Liver (tissue), 9 donors: ENCODE data around the gene LINS1. TPM values are rescaled to one million over a fixed set of nuclear protein-coding genes. Genes with fewer than 3 reads are reported as not detected.

Experiments used
- DNase-seq: peaks from one replicate; pipeline ENCODE4 v3.0.0-alpha.2; 2017; ENCODE audit warnings: low spot score
- H3K27ac ChIP-seq, 2 donors: one replicate each; pipeline ENCODE4 v1.7.0; 2013; ENCODE audit warnings: inconsistent platforms in 2 of 2, low read length in 2 of 2, control low read depth in 1 of 2, low read depth in 1 of 2, mild to moderate bottlenecking in 1 of 2
- H3K27me3 ChIP-seq, 4 donors: one replicate each; pipeline versions ENCODE4 v1.6.1 to v1.7.0; 2013; ENCODE audit warnings: low read length in 3 of 4, inconsistent platforms in 1 of 4, mild to moderate bottlenecking in 1 of 4, moderate library complexity in 1 of 4; ENCODE audit not compliant: control insufficient read depth in 4 of 4, insufficient read depth in 4 of 4
- H3K36me3 ChIP-seq, 4 donors: one replicate each; pipeline versions ENCODE4 v1.6.1 to v1.7.0; 2013; ENCODE audit warnings: low read length in 3 of 4, mild to moderate bottlenecking in 3 of 4, low read depth in 1 of 4, moderate library complexity in 1 of 4; ENCODE audit not compliant: control insufficient read depth in 4 of 4, insufficient read depth in 3 of 4
- H3K4me1 ChIP-seq, 4 donors: one replicate each; pipeline versions ENCODE4 v1.6.1 to v1.7.0; 2013; ENCODE audit warnings: low read length in 3 of 4, mild to moderate bottlenecking in 3 of 4, moderate library complexity in 1 of 4; ENCODE audit not compliant: control insufficient read depth in 4 of 4, insufficient read depth in 4 of 4
- H3K4me3 ChIP-seq, 3 donors: one replicate each; pipeline versions ENCODE4 v1.6.1 to v1.7.0; 2013; ENCODE audit warnings: low read length in 3 of 3, control low read depth in 1 of 3, low read depth in 1 of 3, mild to moderate bottlenecking in 1 of 3
- H3K9ac ChIP-seq, 2 donors: one replicate each; pipeline ENCODE4 v1.7.0; 2013; ENCODE audit warnings: low read length in 2 of 2, mild to moderate bottlenecking in 2 of 2, moderate library complexity in 2 of 2, control low read depth in 1 of 2, low read depth in 1 of 2
- H3K9me3 ChIP-seq, 4 donors: one replicate each; pipeline versions ENCODE4 v1.6.1 to v1.7.0; 2013; ENCODE audit warnings: low read length in 3 of 4; ENCODE audit not compliant: control insufficient read depth in 4 of 4
- ATF3 ChIP-seq: IDR thresholded peaks from 2 replicates; pipeline ENCODE4 v1.6.1; 2016; ENCODE audit warnings: antibody characterized with exemption
- FOXA1 ChIP-seq: IDR thresholded peaks from 2 replicates; pipeline ENCODE4 v1.6.1; 2016; ENCODE audit warnings: antibody characterized with exemption
- FOXA2 ChIP-seq: IDR thresholded peaks from 2 replicates; pipeline ENCODE4 v1.6.1; 2016; ENCODE audit warnings: antibody characterized with exemption
- GABPA ChIP-seq, 2 donors: IDR thresholded peaks in 1 of 2; conservative IDR thresholded peaks in 1 of 2; 2 replicates each; pipeline ENCODE4 v1.6.1; 2016; ENCODE audit warnings: antibody characterized with exemption in 2 of 2, mild to moderate bottlenecking in 1 of 2, moderate library complexity in 1 of 2
- HNF4A ChIP-seq, 2 donors: conservative IDR thresholded peaks; 2 replicates each; pipeline ENCODE4 v1.6.1; 2016; ENCODE audit warnings: antibody characterized with exemption in 2 of 2, mild to moderate bottlenecking in 2 of 2
- HNF4G ChIP-seq: IDR thresholded peaks from 2 replicates; pipeline ENCODE4 v1.6.1; 2016; ENCODE audit warnings: antibody characterized with exemption
- JUND ChIP-seq, 2 donors: IDR thresholded peaks; 2 replicates each; pipeline ENCODE4 v1.6.1; 2016; ENCODE audit warnings: antibody characterized with exemption in 2 of 2
- NR2F2 ChIP-seq: IDR thresholded peaks from 2 replicates; pipeline ENCODE4 v1.6.1; 2016; ENCODE audit warnings: antibody characterized with exemption
- RAD21 ChIP-seq, 2 donors: IDR thresholded peaks; 2 replicates each; pipeline ENCODE4 v1.6.1; 2016; ENCODE audit warnings: antibody characterized with exemption in 2 of 2, mild to moderate bottlenecking in 2 of 2
- SP1 ChIP-seq: IDR thresholded peaks from 2 replicates; pipeline ENCODE4 v1.6.1; 2018; ENCODE audit warnings: antibody characterized with exemption, mild to moderate bottlenecking
- TAF1 ChIP-seq: conservative IDR thresholded peaks from 2 replicates; pipeline ENCODE4 v1.6.1; 2016; ENCODE audit warnings: antibody characterized with exemption, mild to moderate bottlenecking
- YY1 ChIP-seq: IDR thresholded peaks from 2 replicates; pipeline ENCODE4 v1.6.1; 2016; ENCODE audit warnings: antibody characterized with exemption, mild to moderate bottlenecking
- WGBS: extraction: QIAGEN DNeasy Blood & Tissue Kit; methylation state at CpG from one replicate; pipeline ENCODE4 v1.1.7; 2013; 5-methylcytosine and 5-hydroxymethylcytosine counted together
- polyA plus RNA-seq, 2 donors: library from polyadenylated mRNA; stranded (reverse) in 1 of 2; unstranded in 1 of 2; fragments of 200-250 nt in 1 of 2; fragments of >200 nt in 1 of 2; fragmentation: Nextera tagmentation in 1 of 2; extraction: Ambion mirVana in 1 of 2; gene quantifications; one replicate each; pipeline versions ENCODE4 v1.2.1 to v1.2.3, GENCODE V29; 2013 to 2015
- total RNA-seq, 2 donors: library from RNA; depleted of rRNA; stranded (reverse); fragments of >200 nt; gene quantifications; one replicate each; pipeline ENCODE4 v1.2.3, GENCODE V29; 2014
- TF ChIP-seq, protein P1 (sequence below): IDR thresholded peaks from 2 replicates; pipeline ENCODE4 v1.6.1; 2016; ENCODE audit warnings: antibody characterized with exemption
- TF ChIP-seq, protein P2 (sequence below): IDR thresholded peaks from 2 replicates; pipeline ENCODE4 v1.6.1; 2016; ENCODE audit warnings: antibody characterized with exemption, mild to moderate bottlenecking
- donor health status: healthy.
- donor health status: healthy.
- donor health status: healthy.
- donor health status: healthy.
- donor health status: healthy.

The LINS1 gene
- total and polyA plus RNA-seq, 4 donors, result 2.9 to 9.1 (median 6.3) TPM

DNA sequence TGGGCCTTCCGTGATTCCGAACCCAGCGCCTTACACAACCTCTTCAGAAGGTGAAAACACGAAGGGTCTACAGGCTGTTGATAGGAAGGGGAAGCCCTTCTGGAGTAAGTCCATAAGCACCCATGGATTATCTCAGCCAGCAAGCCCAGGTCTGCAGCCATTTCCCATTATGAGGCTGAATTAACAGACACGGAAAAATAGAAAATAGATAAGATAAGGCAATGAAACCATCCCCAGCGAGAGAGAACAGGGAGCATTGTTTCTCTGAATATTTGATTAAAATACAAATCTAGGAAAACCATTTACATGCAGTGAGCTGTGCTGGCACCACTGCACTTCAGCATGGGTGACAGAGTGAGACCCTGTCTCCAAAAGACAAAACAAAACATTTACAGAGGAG, 57.0 kb downstream of the LINS1 start (continued):
- no peak for TF ChIP-seq RAD21 (IDR thresholded peaks at IDR 0.05)
- TF ChIP-seq ATF3, result no peak
- TF ChIP-seq FOXA1, result no peak
- no peak for TF ChIP-seq HNF4A (conservative IDR thresholded peaks at IDR 0.05)

- Histone ChIP-seq H3K4me1 (no peaks in the 10 kb centered on the region), H3K36me3 (no peaks in the 10 kb centered on the region), H3K27ac (no peak overlapping the region), H3K9me3 (no peaks in the 10 kb centered on the region), H3K9ac (no peak overlapping the region), H3K27me3 (peaks cover 0 to 2% (median under 1%) of the 10 kb centered on the region in 4 donors), H3K4me3 (no peak overlapping the region)
- 23% methylated on average over 57 of the region's 57 CpGs for WGBS
- no peak for TF ChIP-seq YY1
- no peak for TF ChIP-seq SP1
- no peak for TF ChIP-seq GABPA (IDR thresholded peaks at IDR 0.05 in 1 of 2, conservative IDR thresholded peaks at IDR 0.05 in 1 of 2)
- TF ChIP-seq HNF4A (conservative IDR thresholded peaks at IDR 0.05), result no peak
- TF ChIP-seq JUND (IDR thresholded peaks at IDR 0.05), result no peak
- no peak for TF ChIP-seq HNF4G
- TF ChIP-seq, protein P1, sequence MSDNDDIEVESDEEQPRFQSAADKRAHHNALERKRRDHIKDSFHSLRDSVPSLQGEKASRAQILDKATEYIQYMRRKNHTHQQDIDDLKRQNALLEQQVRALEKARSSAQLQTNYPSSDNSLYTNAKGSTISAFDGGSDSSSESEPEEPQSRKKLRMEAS, result no peak
- no peak for TF ChIP-seq RAD21 (IDR thresholded peaks at IDR 0.05)
- TF ChIP-seq ATF3, result no peak
- no peak for TF ChIP-seq FOXA1
- TF ChIP-seq FOXA2, result no peak
- TF ChIP-seq, protein P2, sequence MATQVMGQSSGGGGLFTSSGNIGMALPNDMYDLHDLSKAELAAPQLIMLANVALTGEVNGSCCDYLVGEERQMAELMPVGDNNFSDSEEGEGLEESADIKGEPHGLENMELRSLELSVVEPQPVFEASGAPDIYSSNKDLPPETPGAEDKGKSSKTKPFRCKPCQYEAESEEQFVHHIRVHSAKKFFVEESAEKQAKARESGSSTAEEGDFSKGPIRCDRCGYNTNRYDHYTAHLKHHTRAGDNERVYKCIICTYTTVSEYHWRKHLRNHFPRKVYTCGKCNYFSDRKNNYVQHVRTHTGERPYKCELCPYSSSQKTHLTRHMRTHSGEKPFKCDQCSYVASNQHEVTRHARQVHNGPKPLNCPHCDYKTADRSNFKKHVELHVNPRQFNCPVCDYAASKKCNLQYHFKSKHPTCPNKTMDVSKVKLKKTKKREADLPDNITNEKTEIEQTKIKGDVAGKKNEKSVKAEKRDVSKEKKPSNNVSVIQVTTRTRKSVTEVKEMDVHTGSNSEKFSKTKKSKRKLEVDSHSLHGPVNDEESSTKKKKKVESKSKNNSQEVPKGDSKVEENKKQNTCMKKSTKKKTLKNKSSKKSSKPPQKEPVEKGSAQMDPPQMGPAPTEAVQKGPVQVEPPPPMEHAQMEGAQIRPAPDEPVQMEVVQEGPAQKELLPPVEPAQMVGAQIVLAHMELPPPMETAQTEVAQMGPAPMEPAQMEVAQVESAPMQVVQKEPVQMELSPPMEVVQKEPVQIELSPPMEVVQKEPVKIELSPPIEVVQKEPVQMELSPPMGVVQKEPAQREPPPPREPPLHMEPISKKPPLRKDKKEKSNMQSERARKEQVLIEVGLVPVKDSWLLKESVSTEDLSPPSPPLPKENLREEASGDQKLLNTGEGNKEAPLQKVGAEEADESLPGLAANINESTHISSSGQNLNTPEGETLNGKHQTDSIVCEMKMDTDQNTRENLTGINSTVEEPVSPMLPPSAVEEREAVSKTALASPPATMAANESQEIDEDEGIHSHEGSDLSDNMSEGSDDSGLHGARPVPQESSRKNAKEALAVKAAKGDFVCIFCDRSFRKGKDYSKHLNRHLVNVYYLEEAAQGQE, result no peak
- DNase-seq, result no peak
Measured at GRCh38 chr15:100544338-100544841, 57.6 kb downstream of the LINS1 start.

GRCh38 chr15:100542290-100542689, 59.7 kb downstream of the LINS1 start:
- Histone ChIP-seq H3K27ac (no peak overlapping the region), H3K9me3 (no peaks in the 10 kb centered on the region), H3K27me3 (peaks cover 0 to 2% (median under 1%) of the 10 kb centered on the region in 4 donors), H3K36me3 (no peaks in the 10 kb centered on the region), H3K4me3 (no peak overlapping the region), H3K9ac (no peak overlapping the region), H3K4me1 (no peaks in the 10 kb centered on the region)
- WGBS, result 94% methylated on average over 6 of the region's 6 CpGs
- no peak for DNase-seq
- TF ChIP-seq, protein P2, result no peak
- TF ChIP-seq HNF4G (no peak), TAF1 (no peak), NR2F2 (no peak), FOXA2 (no peak)
